HG03342 (cell line): Measurements from ENCODE around the gene HOXB4.

Experiments used
- ATAC-seq: cut with Tn5 transposase; IDR thresholded peaks from one replicate; pipeline ENCODE4 v1.9.1; 2021; ENCODE audit warnings: mild to moderate bottlenecking, moderate library complexity; ENCODE audit not compliant: unreplicated experiment

Gene HOXB4

DNA sequence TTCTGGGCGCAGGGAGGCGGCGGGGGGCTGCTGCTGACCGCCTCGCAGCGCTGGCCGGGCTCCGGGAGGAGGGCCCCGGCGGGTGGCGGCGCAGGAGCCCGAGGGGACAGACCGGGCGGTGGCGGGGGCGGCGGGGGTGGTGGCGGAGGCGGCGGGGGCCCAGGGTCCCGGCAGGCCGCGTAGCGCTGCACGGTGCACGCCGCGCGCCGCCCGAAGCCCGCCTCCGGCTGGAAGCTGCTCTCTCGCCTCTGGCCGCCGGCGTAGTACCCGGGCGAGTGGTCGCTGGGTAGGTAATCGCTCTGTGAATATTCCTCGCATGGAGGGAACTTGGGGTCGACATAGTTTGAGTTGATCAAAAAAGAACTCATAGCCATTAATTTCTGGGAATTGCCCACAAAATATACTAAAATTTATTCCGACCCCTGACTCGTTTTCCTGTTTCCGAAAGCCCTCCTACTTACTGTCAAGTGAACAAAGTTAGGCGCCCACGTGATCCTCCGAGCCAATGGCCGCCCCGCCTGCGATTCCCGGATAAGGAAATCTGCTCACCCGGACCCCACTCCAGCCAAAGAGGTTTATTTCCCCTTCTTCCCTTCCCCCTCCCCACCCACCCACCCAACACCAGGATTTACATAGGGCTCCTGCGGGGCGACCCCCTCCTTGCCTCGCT is at the start of gene HOXB4:
Gene HOXB4 (minus strand): TSS at position 405 of the 670 bp plus-strand sequence. CDS start 31 bp downstream, at position 374.
- no peak for ATAC-seq

DNA sequence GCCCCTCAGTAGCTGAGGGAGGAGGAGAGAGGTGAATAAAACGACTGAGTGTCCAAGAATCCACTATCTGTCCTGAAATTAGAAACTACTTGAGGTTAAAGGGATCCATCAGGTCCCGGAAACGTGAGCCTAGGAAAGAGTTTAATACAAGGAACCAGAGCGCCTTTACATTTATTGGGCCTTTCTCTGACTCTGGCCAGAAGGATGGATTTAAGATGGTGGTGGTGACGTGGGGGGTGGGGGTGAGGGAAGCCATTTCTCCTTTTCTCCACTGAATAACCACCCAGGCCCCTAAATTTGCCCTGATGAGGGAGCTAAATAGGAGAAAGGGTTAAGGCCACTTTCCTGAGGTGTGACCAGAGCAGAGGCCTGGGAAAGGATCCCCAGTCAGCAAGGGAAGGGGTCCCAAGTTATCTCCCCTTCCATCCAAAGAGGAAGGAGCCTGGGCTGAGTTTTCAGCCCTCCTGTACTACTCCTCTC is 49.0 kb upstream of the HOXB4 start:
- no peak for ATAC-seq

DNA sequence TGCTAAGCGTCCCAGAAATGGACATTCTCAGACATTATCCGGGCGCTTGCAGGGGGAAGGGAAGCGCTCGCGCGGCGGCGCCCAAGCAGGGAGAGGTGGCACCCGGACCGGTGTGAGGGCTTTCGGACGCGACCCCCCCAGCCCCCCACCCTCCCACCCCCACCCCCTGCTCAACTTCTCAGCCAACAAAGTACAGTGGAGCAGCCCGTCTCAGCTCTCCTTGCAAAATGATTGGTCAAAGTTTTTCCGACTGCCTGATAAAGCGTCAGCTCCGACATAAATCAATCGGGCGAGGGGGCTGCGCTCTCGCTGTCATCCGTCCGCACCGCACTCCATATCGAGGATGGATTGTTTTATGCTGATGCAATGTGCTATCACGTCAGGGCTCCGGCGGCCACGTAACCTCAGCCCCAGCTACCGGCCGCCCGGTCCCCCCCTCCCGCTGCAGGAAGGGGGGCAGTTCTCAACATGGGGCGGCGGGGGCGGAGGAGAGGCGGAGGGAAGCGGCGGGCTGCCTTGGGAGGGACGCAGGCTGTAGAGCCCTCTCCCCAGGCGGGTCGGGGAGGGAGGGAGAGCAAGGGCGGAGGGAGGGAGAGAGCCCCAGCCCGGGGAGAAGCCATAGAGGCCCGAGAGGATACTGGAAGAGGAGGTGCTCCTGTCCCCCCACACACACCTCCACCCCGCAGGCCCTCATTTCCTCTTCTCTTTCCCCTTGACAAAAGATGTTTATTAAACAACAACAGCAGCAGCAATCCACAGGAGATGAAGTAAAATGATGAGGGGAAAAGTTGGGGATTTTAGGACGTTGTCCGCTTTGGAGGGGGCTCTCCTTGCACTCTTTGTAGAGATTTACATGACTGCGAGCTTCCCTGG is 48.3 kb upstream of the HOXB4 start, which contains the start of gene HOXB9:
Gene HOXB9 (minus strand): TSS at position 114 of the 873 bp plus-strand sequence. CDS start 89 bp downstream, at position 25.
- ATAC-seq, result no peak

DNA sequence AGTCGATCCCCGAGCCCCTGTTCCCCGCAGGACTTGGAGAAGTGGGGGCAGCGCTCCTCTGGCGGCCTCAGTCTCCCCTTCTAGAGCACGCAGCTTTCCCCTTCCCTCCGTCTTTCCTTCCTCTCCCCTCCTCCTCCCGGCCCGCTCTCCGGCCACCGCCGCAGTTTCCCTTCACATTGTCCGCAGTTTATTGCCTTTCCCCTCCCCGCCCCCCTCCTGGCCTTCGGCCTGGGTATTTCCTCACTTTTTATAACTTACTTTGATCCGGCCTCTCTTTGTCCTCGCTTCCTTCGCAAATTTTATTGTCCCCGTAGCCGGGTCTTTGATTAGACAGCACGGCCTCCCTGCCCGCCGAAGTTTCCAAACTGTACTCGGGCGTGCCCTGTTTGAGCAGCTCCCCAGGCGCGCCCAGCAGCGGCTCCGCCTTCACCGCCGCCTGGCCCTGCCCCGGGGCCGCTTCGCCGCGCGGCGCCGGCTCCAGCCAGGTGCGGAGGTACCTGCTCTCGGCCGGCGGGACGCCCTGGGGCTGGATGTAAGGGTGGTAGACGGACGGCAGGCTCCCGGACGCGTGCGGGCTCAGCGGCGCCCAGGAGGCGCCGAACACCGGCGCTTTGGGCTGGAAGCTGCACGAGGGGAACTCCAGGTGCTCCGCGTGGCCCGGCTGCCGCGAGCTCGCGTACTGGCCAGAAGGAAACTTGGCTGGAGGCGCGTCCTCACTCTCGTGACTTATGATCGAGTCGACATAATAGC is 47.5 kb upstream of the HOXB4 start:
- no peak for ATAC-seq

DNA sequence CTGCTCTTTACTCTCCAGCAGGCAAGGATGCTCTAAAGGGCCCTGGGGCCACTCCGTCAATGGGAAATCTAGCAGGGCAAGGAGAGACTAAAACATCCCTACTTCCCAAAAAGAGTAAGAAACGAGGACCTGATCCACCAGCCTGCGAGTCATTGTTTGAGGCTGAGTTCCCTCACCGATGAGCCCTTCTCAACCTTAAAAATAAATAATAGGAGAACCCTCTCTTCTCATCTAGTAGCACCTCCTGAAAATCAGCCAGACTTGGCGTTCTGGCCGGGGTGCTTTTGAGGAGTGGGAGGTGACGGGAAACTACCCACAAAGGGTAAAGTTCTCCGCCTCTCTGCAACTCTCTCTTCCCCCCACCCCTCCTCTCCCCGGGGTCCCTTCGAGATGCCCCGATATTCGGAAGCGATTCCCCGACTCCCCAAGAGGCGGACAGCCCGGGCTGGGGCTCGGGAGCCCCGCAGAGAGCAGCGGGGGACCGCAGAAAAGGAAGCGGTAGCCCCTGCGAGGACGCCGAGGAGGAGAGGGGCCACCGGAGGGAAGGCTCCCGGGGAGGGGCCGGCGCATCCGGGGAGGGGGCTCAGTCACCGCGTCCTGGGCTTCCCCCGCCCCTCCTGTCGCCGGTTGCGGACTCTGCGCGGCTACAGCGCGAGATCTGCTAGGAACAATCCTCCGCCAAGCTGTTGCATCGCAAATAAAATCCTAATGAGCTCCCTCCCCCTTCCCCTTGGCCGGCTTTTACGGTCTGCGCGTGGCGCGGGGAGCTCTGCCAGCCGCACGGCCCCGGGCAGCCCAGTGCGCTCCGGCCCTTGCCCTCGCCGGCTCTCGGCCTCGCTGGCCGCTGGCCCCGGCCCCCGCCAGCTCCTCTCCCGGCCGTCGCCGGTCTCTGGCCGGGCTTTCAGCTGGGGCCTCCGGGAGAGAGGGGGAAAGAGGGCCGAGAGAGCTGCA is 46.7 kb upstream of the HOXB4 start:
- no peak for ATAC-seq

DNA sequence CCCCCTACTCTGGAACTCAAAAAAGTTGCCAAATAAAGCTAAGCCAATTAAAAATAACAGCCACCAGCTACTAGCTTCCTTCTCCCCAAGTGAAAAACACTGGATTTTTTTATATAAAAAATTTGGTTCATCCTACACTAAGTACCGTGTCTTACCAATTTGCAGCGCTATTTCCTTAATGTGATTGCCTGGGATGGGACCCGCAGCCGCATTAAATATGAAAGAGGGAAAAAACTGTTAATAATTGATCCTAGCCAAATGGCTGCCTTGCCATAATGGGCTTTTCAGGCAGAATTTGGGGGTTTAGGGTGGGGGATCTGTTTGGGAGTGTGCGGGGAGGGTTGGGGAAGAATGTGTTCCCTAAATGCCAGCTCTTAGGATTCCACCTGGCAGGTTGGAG is 46.0 kb upstream of the HOXB4 start:
- no peak for ATAC-seq

DNA sequence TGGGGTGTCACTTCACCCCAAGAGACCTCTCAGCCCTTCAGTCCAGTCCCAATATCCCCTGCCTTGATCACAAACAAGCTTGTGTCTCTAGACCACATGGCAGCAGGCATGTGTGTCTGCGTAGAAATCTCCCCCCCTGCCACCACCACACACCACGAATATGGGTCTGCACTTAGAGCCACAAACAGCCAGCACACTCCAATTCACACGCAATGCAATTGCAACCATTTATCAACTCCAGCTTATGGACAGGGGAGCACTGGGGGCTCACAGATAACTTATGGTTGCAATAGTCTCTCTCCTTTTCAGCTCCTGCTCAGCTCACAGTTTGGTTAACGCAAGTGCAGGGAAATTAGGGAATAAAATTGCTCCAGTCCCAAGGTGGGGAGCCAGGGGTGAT is 45.4 kb upstream of the HOXB4 start:
- no peak for ATAC-seq

DNA sequence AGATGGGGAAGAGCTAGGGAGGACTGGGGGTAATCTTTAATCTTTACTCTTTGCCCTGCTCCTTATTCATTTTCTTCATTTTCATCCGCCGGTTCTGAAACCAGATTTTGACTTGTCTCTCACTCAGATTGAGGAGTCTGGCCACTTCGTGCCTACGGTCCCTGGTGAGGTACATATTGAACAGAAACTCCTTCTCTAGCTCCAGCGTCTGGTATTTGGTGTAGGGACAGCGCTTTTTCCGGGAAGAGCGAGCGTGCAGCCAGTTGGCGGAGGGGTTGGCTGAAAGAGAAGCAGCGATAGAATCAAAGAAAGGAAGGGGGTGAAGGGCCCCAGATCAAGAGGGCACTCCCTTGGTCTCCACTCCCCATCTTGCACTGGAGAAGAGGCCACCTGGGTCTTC is 44.7 kb upstream of the HOXB4 start:
- no peak for ATAC-seq

DNA sequence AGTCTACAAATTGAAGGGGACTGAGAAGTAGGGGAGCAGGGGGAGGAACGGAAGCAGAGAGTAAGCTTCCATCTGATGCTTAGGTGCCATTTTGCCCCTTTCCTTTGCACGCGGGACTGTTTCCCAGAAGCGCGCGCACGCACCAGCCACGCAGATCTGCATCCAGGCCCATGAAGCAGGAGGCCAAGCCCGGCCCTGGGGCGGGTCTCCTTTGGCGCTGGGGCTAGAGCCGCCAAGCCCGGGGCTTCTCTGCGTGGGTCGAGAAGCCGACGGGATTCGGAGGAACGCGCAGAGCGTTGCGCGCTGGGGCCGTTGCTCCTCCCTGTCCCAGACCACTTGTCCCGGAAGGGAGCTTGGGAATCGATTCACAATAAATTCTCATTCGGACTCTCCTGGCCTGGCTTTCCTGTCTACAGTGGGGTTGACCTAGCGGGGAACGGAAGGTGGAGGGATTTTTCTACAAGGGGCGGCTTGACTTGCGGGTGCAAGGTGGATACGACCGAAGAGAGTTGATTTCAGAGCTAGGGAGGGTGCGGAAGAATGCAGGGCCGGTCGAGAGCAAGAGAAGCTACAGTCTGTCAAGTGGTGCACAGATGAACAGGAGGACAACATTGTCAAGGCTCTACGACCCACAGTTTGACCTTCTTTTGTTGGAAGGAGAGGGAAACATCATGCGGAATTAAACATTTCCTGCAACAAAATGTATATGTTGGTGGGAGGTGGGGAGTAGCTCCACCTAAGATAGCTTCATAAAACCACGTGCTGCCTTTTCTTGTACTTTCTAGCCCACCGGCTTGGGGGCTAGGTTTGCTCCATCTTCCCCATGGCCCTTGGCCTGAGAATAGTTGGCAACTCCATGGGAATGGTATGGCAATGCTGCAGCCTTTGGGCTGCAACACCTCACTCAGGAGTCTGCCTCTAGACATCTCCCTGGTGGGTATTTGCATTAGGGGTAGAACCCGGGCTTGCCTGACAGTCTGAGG is 43.6 kb upstream of the HOXB4 start:
- no peak for ATAC-seq

DNA sequence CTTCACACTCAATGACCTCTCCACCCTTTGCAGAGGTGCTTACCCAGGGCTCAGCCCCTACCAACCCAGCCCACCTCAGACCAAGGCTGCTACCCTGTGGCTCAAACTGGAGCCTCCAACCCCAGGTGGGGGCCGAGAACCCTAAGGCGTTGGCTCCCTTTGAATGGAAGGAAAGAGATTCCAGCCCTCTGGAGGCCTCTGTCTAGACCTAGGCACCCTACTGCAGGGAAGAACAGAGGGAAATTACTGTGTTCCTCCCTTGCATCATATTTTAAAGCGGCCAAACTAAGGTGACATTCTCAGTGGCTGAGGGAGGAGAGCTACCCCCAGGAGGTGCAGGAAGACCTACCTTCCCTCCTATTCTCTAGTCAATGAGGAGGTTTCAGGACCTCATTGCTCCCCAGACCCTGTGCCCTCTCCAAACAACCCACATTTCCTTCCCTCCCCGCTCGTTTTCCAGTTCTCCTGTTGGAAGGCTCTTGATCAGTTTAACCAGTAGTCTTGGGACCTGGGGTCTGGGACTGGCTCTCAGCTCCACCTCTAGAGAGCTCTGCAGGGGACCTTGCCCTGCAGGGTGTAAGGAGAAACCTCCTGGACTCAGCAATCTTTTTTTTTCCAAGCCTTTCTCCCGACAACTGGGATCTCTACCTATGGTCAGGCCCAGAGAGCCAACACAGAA is 42.5 kb upstream of the HOXB4 start:
- no peak for ATAC-seq

DNA sequence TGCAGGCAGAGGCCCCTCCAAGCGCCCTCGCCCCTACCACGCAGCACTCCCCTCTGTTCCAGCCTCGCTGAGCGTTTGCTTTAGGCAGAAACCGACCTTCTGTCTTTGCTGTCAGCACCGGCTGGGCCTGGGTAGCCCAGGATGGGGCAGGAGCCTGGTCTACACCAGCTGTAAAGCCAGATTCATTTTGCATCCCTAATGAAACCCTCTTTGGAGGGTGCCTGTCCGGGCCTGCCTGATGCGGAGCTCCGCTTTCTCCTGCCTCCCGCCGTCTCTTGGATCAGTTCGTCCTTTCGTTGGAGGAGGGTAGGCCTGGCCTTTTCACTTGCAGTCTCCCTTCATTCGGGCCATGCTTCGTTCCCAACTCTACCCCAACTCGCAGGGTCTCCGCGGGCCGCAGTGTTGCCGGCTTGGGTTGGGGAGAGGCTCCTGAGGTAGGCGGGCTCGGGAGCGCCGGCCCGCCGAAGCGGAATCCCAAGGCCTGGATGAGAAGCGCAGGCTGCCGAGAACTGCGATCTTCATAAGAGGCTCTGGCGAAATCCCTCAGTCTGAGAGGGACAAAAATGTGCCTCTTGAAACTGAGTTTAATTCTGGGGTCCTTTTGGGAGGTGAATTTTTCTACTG is 41.8 kb upstream of the HOXB4 start:
- no peak for ATAC-seq

DNA sequence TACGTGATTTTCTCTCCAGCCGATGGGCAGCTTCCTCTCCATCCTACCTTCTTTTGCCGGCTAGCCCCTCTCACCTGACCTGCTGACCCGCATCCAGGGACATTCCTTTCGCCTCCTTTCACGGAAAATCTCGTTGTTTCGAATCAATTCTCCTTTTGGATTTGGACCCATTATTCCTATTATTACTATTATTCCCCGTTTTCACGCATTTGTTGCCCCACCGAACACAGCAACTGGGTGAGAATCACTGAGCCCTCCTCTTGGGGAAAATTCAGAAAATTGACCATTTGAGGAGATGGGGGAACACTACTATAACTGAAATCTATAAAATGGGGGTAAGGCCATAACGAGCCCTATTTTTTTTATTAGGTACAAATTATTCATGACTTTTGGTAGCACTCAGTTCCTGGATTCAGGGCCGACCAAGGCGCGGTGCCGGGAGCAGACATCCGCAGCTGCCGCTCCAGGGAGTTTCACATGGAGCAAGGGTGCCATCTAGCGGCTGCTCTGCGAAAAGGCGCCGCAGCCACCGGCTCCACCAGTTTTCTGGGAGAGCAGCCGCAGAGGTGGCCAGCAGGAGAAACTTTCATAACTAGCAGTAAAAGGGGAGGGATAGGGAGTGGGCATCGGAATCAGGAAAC is 40.2 kb upstream of the HOXB4 start:
- ATAC-seq, result no peak

DNA sequence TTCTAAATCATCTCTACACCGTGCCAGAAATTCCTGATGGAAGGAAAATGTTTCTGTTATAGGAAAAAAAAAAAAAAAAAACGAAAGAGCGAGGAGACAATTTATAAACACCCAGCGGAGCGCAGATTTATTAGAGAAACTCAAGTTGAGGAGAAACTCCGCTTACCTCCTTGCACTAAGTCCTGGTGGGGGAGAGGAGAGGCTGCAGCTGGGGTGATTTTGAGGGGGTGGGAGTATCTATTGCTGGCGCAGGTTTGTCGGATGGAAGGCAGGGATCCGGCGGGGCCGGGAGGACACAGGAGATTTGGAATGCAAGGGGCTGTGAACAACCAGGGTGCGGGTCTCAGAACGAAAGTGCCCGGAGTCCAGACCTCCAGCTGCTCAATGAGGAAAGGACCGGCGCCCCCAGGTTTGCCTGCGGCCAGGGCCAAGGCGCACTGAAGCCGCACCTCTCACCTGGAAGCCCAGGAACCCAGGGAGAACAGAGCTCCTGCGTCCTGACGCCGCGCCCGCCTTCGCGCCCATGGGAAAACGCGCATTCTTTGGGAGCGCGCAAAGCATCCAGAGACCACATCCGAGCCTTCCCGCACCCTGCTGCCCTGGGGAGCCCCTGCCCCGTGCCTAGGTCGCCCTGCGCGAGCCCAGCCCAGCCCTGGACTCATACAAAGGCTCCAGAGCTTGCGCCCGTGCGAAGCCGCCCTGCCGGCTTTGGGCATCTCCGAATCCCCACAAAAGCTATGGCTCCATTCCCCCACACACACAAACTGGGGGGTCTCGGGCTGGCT is 39.5 kb upstream of the HOXB4 start:
- ATAC-seq, result no peak

DNA sequence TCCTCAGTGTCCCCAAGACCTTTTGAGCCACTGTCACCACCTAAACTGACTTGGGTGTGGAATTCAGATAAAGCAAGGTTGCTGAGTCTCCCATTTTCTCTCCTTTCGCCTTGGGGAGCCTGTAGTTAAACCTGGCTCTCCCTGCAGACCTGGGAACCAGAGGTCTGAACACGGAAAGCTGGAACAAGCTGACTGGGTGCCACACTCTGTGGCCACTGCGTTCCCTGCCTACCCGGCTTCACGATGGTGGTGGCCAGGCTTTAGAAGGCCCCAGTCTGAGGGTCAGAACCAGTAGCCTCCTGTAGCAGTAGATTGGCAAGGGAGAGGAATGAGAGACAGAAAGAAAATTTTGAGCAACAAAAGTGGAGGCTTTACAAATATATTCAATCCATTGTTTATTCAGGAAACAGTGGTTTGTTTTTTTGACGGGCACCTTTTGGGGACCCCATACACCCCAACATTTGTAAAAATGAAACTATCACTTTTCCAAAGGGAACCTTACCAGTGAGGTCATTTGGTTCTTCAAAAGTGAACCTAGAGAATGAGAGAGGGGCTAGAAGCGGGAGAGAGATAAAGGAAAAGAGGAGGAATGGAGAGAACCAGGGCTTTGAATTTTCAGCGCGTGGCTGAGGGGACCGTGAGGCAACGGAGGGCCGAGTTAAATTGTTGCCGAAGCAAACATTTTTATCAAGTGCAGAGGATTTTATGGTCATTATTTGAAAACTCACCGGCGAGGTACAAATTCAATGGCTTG is 38.7 kb upstream of the HOXB4 start:
- ATAC-seq, result no peak

DNA sequence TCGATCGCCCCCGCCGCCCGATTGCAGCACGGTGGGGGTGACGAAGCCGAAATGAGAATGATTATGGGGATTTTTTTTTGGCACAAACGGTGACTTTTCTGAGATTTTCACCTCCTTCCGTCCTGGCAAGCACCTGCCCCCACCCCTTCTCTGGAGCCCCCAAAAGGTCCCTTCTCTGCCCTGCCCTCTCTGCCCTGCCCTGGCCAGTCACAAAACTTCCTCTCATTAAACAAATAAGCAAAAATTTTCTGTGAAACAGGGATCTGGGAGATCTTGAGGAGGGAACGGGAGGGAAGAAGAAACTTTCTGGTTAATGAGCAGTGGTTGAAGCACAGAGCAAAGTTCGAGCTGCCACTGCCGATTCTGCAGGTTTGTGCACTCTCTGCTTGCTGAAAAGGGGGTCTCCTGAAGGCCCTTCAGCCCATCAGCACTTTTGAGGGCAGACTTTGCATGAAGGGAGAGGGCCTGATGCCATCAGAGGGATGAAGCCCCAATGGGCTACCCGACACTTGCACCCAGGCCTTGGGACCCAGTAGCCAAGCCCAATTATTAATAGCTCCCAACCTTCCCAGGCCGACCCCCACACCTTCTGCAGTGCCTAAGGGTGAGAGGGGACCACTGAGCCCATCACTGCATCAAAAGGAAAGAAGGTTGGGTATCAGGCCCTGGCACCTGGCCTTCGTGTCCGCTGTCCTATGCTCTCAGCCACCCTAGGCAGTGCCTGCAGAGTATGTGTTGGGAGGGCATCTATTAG is 38.0 kb upstream of the HOXB4 start:
- no peak for ATAC-seq
